Testis (tissue), 3 donors: ENCODE results near the gene ILF2. TPM values are rescaled to one million over a fixed set of nuclear protein-coding genes. Genes with fewer than 3 reads are reported as not detected.

Source experiments
- DNase-seq: peaks from one replicate; pipeline ENCODE4 v3.0.0-alpha.2; 2019
- H3K27ac ChIP-seq, 2 donors: fragments of 200-600 bp; sonication (generic); one replicate each; pipeline ENCODE4 v1.5.1; 2019
- H3K27me3 ChIP-seq: fragments of 200-600 bp; sonication (generic); one replicate; pipeline ENCODE4 v1.5.1; 2019
- H3K36me3 ChIP-seq: fragments of 200-600 bp; sonication (generic); one replicate; pipeline ENCODE4 v1.5.1; 2017; ENCODE audit warnings: low read depth; ENCODE audit errors: missing control alignments
- H3K4me1 ChIP-seq: fragments of 200-600 bp; sonication (generic); one replicate; pipeline ENCODE4 v1.5.1; 2019
- H3K4me3 ChIP-seq, 2 donors: fragments of 200-600 bp; sonication (generic); one replicate each; pipeline ENCODE4 v1.5.1; 2017 to 2019
- H3K9me3 ChIP-seq: fragments of 200-600 bp; sonication (generic); one replicate; pipeline ENCODE4 v1.5.1; 2017
- CTCF ChIP-seq, 3 experiments: fragments of 450-650 bp in 2 of 3; fragments of 200-600 bp in 1 of 3; sonication (generic) in 1 of 3; IDR thresholded peaks; one replicate each; pipeline ENCODE4 v1.5.1; 2016 to 2019; ENCODE audit warnings: antibody characterized with exemption in 3 of 3, mild to moderate bottlenecking in 2 of 3, moderate library complexity in 1 of 3
- POLR2A ChIP-seq: fragments of 450-650 bp; IDR thresholded peaks from one replicate; pipeline ENCODE4 v1.6.1; 2017; ENCODE audit warnings: antibody characterized with exemption, mild to moderate bottlenecking, moderate library complexity
- WGBS, 2 donors: methylation state at CpG; one replicate each; pipeline ENCODE4 v1.1.5; 2018; 5-methylcytosine and 5-hydroxymethylcytosine counted together
- intact Hi-C: fragments of 100-400 bp; cut with DNase I; formaldehyde crosslinking; loops from one replicate; pipeline ENCODE4 v1.15.1; 2023; ENCODE audit warnings: low total_unique reads
- polyA plus RNA-seq: library from polyadenylated mRNA; stranded (reverse); fragments of 350-450 nt; fragmentation: Illumina TruSeq; extraction: RNeasy Lipid Tissue Mini Kit (QIAGEN cat#74804); gene quantifications from one replicate; pipeline ENCODE4 v1.2.3, GENCODE V29; 2014; ENCODE audit warnings: low read depth, low replicate concordance; ENCODE audit not compliant: insufficient read depth
- total RNA-seq, 2 donors: library from RNA; depleted of rRNA; stranded (reverse); fragments of >200 nt; gene quantifications; one replicate each; pipeline ENCODE4 v1.2.3, GENCODE V29; 2016

ILF2 gene
- total and polyA plus RNA-seq, 3 donors from 2014 or later: 150 to 295 (median 153) TPM

GRCh38 chr1:153687346-153688125 is 16.7 kb upstream of the ILF2 start:
- H3K36me3 ChIP-seq: no peaks in the 10 kb centered on the region
- no peak overlapping the region for H3K4me3 ChIP-seq
- no peak for DNase-seq
- WGBS, 2 donors: 91 to 93% methylated on average over 11 to 16 of the region's 16 CpGs
- TF ChIP-seq CTCF (IDR thresholded peaks at IDR 0.05) (no peak), POLR2A (no peak)
- no peak overlapping the region for H3K27ac ChIP-seq
- no peaks in the 10 kb centered on the region for H3K4me1 ChIP-seq
- H3K27me3 ChIP-seq: no peaks in the 10 kb centered on the region
- no peaks in the 10 kb centered on the region for H3K9me3 ChIP-seq
- intact Hi-C loops: no loop called here

DNA sequence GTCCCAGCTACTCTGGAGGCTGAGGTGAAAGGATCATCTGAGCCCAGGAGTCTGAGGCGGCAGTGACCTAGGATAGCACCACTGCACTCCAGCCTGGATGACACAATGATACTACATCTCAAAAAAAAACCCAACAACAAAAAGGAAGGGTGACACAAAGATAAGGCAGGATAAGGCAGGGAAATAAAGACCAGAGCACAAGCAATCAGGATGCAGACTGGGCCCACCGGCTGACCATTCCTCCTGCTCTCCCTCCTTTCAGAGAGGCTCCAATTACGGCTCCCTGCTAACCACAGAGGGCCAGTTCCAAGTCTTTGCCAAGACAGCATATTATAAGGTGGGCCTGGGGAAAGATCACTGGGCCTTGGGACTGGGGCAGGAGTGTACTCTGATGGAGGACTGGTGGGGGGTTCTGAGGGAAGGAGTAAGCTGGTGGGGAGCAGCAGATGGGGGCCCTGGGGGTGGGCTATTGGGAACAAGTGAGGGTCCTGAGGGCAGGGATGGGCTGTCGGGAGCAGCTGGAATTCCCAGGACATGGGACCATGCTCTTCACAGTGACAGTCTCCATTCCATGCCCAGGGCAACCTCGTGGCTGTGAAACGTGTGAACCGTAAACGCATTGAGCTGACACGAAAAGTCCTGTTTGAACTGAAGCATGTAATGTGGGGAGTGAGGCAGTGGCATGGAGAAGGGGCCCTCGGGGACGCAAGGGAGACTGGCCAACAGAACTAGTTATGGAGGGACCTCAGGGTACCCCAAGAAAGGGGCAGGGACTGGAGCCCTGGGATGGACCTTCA is 14.9 kb upstream of the ILF2 start:
- intact Hi-C loops: no loop called here
- no peaks in the 10 kb centered on the region for H3K36me3 ChIP-seq
- WGBS, 2 donors: 87 to 88% methylated on average over 11 of the region's 11 CpGs

GRCh38 chr1:153684892-153685291 is 14.1 kb upstream of the ILF2 start:
- no peak overlapping the region for H3K27ac ChIP-seq
- H3K36me3 ChIP-seq: no peaks in the 10 kb centered on the region
- no peak for DNase-seq
- H3K27me3 ChIP-seq: no peaks in the 10 kb centered on the region
- no peaks in the 10 kb centered on the region for H3K9me3 ChIP-seq
- 61 to 74% methylated on average over 12 of the region's 12 CpGs for WGBS, 2 donors
- intact Hi-C loops: loop anchor here (5.0 kb wide), 1 partner anchor 62 kb away; no protein-coding TSS in a partner anchor
- peaks cover under 1% of the 10 kb centered on the region for H3K4me1 ChIP-seq
- H3K4me3 ChIP-seq: no peak overlapping the region
- no peak for TF ChIP-seq POLR2A
- no peak for TF ChIP-seq CTCF (IDR thresholded peaks at IDR 0.05)

More for the DNA sequence above, 14.9 kb upstream of the ILF2 start:
- Histone ChIP-seq H3K9me3 (no peaks in the 10 kb centered on the region), H3K4me1 (no peaks in the 10 kb centered on the region), H3K27me3 (no peaks in the 10 kb centered on the region), H3K4me3 (no peak overlapping the region), H3K27ac (no peak overlapping the region)
- DNase-seq: no peak
- TF ChIP-seq CTCF (IDR thresholded peaks at IDR 0.05) (no peak), POLR2A (no peak)

- Histone ChIP-seq H3K4me1 (peaks cover 5% of the 10 kb centered on the region), H3K27me3 (no peaks in the 10 kb centered on the region), H3K27ac (no peak overlapping the region), H3K9me3 (no peaks in the 10 kb centered on the region), H3K4me3 (no peak overlapping the region), H3K36me3 (no peaks in the 10 kb centered on the region)
- TF ChIP-seq POLR2A (no peak), CTCF (IDR thresholded peaks at IDR 0.05) (no peak)
- intact Hi-C loops: loop anchor here (5.0 kb wide), 1 partner anchor 63 kb away; no protein-coding TSS in a partner anchor
- DNase-seq: no peak
- WGBS, 2 donors: 91 to 93% methylated on average over 5 of the region's 5 CpGs
Observed at GRCh38 chr1:153683854-153684253, 13.1 kb upstream of the ILF2 start.
